H9 (cell line): ENCODE data around the gene GAS2. TPM values are rescaled to one million over a fixed set of nuclear protein-coding genes. Genes with fewer than 3 reads are reported as not detected.

Experiments
- DNase-seq: peaks from one replicate; pipeline ENCODE4 v3.0.0-alpha.2; 2017
- H2AFZ ChIP-seq: one replicate; pipeline ENCODE4 v1.6.1; 2013; ENCODE audit warnings: mild to moderate bottlenecking, low read length, control low read depth, moderate library complexity
- H2AK5ac ChIP-seq: 2 replicates; pipeline ENCODE4 v1.6.1; 2013; ENCODE audit warnings: low read length, control low read depth, mixed read lengths; ENCODE audit not compliant: insufficient read length
- H2BK120ac ChIP-seq: one replicate; pipeline ENCODE4 v1.6.1; 2013; ENCODE audit warnings: low read depth, mild to moderate bottlenecking, low read length, control low read depth, inconsistent platforms; ENCODE audit not compliant: poor library complexity, severe bottlenecking
- H2BK12ac ChIP-seq: 2 replicates; pipeline ENCODE4 v1.6.1; 2013; ENCODE audit warnings: low read length, control low read depth, mixed read lengths, low read depth; ENCODE audit not compliant: insufficient read length
- H2BK15ac ChIP-seq: 2 replicates; pipeline ENCODE4 v1.6.1; 2013; ENCODE audit warnings: low read depth, low read length, control low read depth
- H2BK20ac ChIP-seq: one replicate; pipeline ENCODE4 v1.6.1; 2013; ENCODE audit warnings: low read depth, mild to moderate bottlenecking, low read length, control low read depth, inconsistent platforms; ENCODE audit not compliant: poor library complexity, severe bottlenecking
- H2BK5ac ChIP-seq: 2 replicates; pipeline ENCODE4 v1.6.1; 2013; ENCODE audit warnings: low read length, control low read depth, mixed read lengths; ENCODE audit not compliant: insufficient read length
- H3K14ac ChIP-seq: 2 replicates; pipeline ENCODE4 v1.6.1; 2013; ENCODE audit warnings: low read length, control low read depth; ENCODE audit not compliant: insufficient read depth
- H3K18ac ChIP-seq: 2 replicates; pipeline ENCODE4 v1.6.1; 2013; ENCODE audit warnings: low read depth, mild to moderate bottlenecking, mixed read lengths, low read length, control low read depth; ENCODE audit not compliant: insufficient read length
- H3K23ac ChIP-seq: 2 replicates; pipeline ENCODE4 v1.6.1; 2013; ENCODE audit warnings: low read length, control low read depth, mixed read lengths, low read depth; ENCODE audit not compliant: insufficient read length
- H3K23me2 ChIP-seq: 2 replicates; pipeline ENCODE4 v1.6.1; 2013; ENCODE audit warnings: low read depth, mild to moderate bottlenecking, mixed read lengths, low read length, control low read depth; ENCODE audit not compliant: insufficient read length, poor library complexity, severe bottlenecking
- H3K27ac ChIP-seq: 2 replicates; pipeline ENCODE4 v1.5.1; 2013; ENCODE audit warnings: low read length, control low read depth, mixed read lengths, low read depth; ENCODE audit not compliant: insufficient read length
- H3K27me3 ChIP-seq: 2 replicates; pipeline ENCODE4 v1.6.1; 2013; ENCODE audit warnings: low read length, control low read depth, inconsistent platforms; ENCODE audit not compliant: insufficient read depth
- H3K4ac ChIP-seq: 2 replicates; pipeline ENCODE4 v1.6.1; 2013; ENCODE audit warnings: low read depth, mild to moderate bottlenecking, control low read depth, inconsistent platforms, low read length, moderate library complexity
- H3K4me1 ChIP-seq: 2 replicates; pipeline ENCODE4 v1.6.1; 2013; ENCODE audit warnings: low read length, control low read depth, inconsistent platforms; ENCODE audit not compliant: insufficient read depth
- H3K4me2 ChIP-seq: 2 replicates; pipeline ENCODE4 v1.6.1; 2013; ENCODE audit warnings: low read length, control low read depth, mixed read lengths; ENCODE audit not compliant: insufficient read length, insufficient read depth
- H3K56ac ChIP-seq: 2 replicates; pipeline ENCODE4 v1.6.1; 2013; ENCODE audit warnings: low read depth, mild to moderate bottlenecking, mixed read lengths, low read length, control low read depth; ENCODE audit not compliant: insufficient read length
- H3K79me1 ChIP-seq: 2 replicates; pipeline ENCODE4 v1.6.1; 2013; ENCODE audit warnings: low read depth, mild to moderate bottlenecking, moderate library complexity, low read length, control low read depth, inconsistent platforms; ENCODE audit not compliant: insufficient read depth, poor library complexity, severe bottlenecking
- H3K79me2 ChIP-seq: 2 replicates; pipeline ENCODE4 v1.6.1; 2013; ENCODE audit warnings: low read length, control low read depth, inconsistent platforms; ENCODE audit not compliant: insufficient read depth
- H3K9ac ChIP-seq: 2 replicates; pipeline ENCODE4 v1.6.1; 2013; ENCODE audit warnings: low read length, control low read depth, mixed read lengths; ENCODE audit not compliant: insufficient read length; ENCODE audit errors: extremely low read depth
- H3K9me3 ChIP-seq: one replicate; pipeline ENCODE4 v1.6.1; 2013; ENCODE audit warnings: low read depth, low read length, inconsistent platforms; ENCODE audit not compliant: control insufficient read depth
- H3T11ph ChIP-seq: one replicate; pipeline ENCODE4 v1.6.1; 2013; ENCODE audit warnings: mild to moderate bottlenecking, low read length, control low read depth, inconsistent platforms
- H4K20me1 ChIP-seq: one replicate; pipeline ENCODE4 v1.6.1; 2013; ENCODE audit not compliant: control insufficient read depth, insufficient read length, insufficient read depth
- H4K5ac ChIP-seq: 2 replicates; pipeline ENCODE4 v1.6.1; 2013; ENCODE audit warnings: low read depth, mild to moderate bottlenecking, mixed read lengths, low read length, control low read depth; ENCODE audit not compliant: insufficient read length
- H4K8ac ChIP-seq: replicated peaks from 2 replicates; pipeline ENCODE4 v1.6.1; 2013; ENCODE audit warnings: low read length, control low read depth, mixed read lengths, low read depth; ENCODE audit not compliant: insufficient read length
- H4K91ac ChIP-seq: 2 replicates; pipeline ENCODE4 v1.6.1; 2013; ENCODE audit warnings: low read depth, mild to moderate bottlenecking, moderate library complexity, mixed read lengths, low read length, control low read depth; ENCODE audit not compliant: insufficient read length
- H3K27ac Mint-ChIP-seq, 3 experiments: 2 replicates in 2 of 3; 3 replicates in 1 of 3; pipeline ENCODE4 v1.8.0; 2020 to 2021; ENCODE audit warnings: mixed read lengths in 3 of 3, mild to moderate bottlenecking in 1 of 3, moderate library complexity in 1 of 3
- H3K27me3 Mint-ChIP-seq: 2 replicates; pipeline ENCODE4 v1.8.0; 2021; ENCODE audit warnings: low read depth, mild to moderate bottlenecking, moderate library complexity, mixed read lengths
- H3K36me3 Mint-ChIP-seq, 3 experiments: 2 replicates in 2 of 3; 3 replicates in 1 of 3; pipeline ENCODE4 v1.8.0; 2020 to 2021; ENCODE audit warnings: low read depth in 3 of 3, mixed read lengths in 3 of 3; ENCODE audit not compliant: insufficient read depth in 1 of 3
- H3K4me1 Mint-ChIP-seq, 2 experiments: 2 replicates each; pipeline ENCODE4 v1.8.0; 2020; ENCODE audit warnings: mixed read lengths in 2 of 2
- H3K4me3 Mint-ChIP-seq, 2 experiments: 2 replicates in 1 of 2; 3 replicates in 1 of 2; pipeline ENCODE4 v1.8.0; 2020 to 2021; ENCODE audit warnings: mild to moderate bottlenecking in 2 of 2, mixed read lengths in 2 of 2, moderate library complexity in 1 of 2
- H3K9me3 Mint-ChIP-seq, 2 experiments: 2 replicates in 1 of 2; 3 replicates in 1 of 2; pipeline ENCODE4 v1.8.0; 2020; ENCODE audit warnings: mild to moderate bottlenecking in 2 of 2, mixed read lengths in 2 of 2, moderate library complexity in 1 of 2
- CTCF ChIP-seq: fragments of 200-600 bp; sonication (generic); conservative IDR thresholded peaks from 3 replicates; pipeline ENCODE4 v1.8.0; 2021; ENCODE audit warnings: antibody characterized with exemption, mild to moderate bottlenecking
- WGBS: extraction: QIAGEN DNeasy Blood & Tissue Kit; methylation state at CpG from one replicate; pipeline ENCODE4 v1.1.7; 2013; ENCODE audit warnings: missing lambda C conversion rate, low lambda C conversion rate, mixed read lengths; ENCODE audit not compliant: insufficient read length; ENCODE audit errors: extremely low coverage; 5-methylcytosine and 5-hydroxymethylcytosine counted together
- total RNA-seq: library from RNA; stranded (reverse); gene quantifications from 2 replicates; pipeline ENCODE4 v1.2.1, GENCODE V29; 2021

Gene GAS2
- total RNA-seq, 1 experiment from 2014 or later, result 1.7 TPM

- peak; percentile 64 for TF ChIP-seq CTCF
- H3K4me3 Mint-ChIP-seq, result peak overlapping the region; percentile 93 to 94
- H2AK5ac ChIP-seq, result no peak overlapping the region
These were observed 41.5 kb upstream of the GAS2 start for GRCh38 chr11:22624742-22625447.

More at GRCh38 chr11:22624742-22625447, 41.5 kb upstream of the GAS2 start:
- Histone ChIP-seq H3K56ac (no peak overlapping the region), H2BK15ac (no peak overlapping the region), H3K9me3 (no peaks in the 10 kb centered on the region), H4K91ac (no peak overlapping the region), H2AFZ (no peak overlapping the region), H2BK12ac (no peak overlapping the region), H4K20me1 (no peaks in the 10 kb centered on the region), H3T11ph (no peak overlapping the region), H3K4ac (0 out of 2 replicates have a peak overlapping the region, but pooled peaks have one; percentile 13), H3K27me3 (no peaks in the 10 kb centered on the region), H3K79me2 (no peaks in the 10 kb centered on the region), H3K4me1 (no peaks in the 10 kb centered on the region), H4K5ac (peak overlapping the region; percentile 49), H3K27ac (peak overlapping the region; percentile 81), H2BK20ac (no peak overlapping the region), H3K23ac (no peak overlapping the region), H3K79me1 (no peaks in the 10 kb centered on the region), H4K8ac (peak overlapping the region; percentile 17), H2BK5ac (no peak overlapping the region), H3K4me2 (peak overlapping the region; percentile 71), H3K23me2 (peaks cover 9% of the 10 kb centered on the region), H3K9ac (peak overlapping the region; percentile 81), H2BK120ac (no peak overlapping the region), H3K14ac (peak overlapping the region; percentile 99), H3K18ac (peak overlapping the region; percentile 98)
- Mint-ChIP-seq H3K27me3 (no peaks in the 10 kb centered on the region), H3K27ac (peak overlapping the region; percentile 99 to 100 (median 99)), H3K9me3 (no peaks in the 10 kb centered on the region; a peak in 1 of 5 replicates), H3K4me1 (peaks cover 14 to 16% of the 10 kb centered on the region in 2 experiments), H3K36me3 (peaks cover 0 to 3% (median 0%) of the 10 kb centered on the region in 3 experiments; a peak in 1 of 7 replicates)
- WGBS, result no CpG with 5 or more reads among the region's 31 CpGs
- DNase-seq, result peak; percentile 85
